ENCODE results near the gene FKBP5.

GRCh38 chr6:35626401-35626800 lies 62.3 kb downstream of the FKBP5 start:
- TF ChIP-seq CTCF (IDR thresholded peaks at IDR 0.05) (no peak), POLR2A (IDR thresholded peaks at IDR 0.05) (no peak), POLR2AphosphoS5 (IDR thresholded peaks at IDR 0.05) (no peak)
